GM12878 (cell line): Measurements from ENCODE around the gene CCDC88A. TPM values are rescaled to one million over a fixed set of nuclear protein-coding genes. Genes with fewer than 3 reads are reported as not detected.
A peak's percentile ranks its signal among the peaks of the same experiment; 100 is the strongest.

Experiments used
- CEBPB ChIP-seq, 2 experiments: fragments of 150-350 bp in 1 of 2; IDR thresholded peaks; 2 replicates each; pipeline ENCODE4 v1.6.1; 2012 to 2014; ENCODE audit warnings: low read depth in 2 of 2, low read length in 2 of 2, borderline replicate concordance in 1 of 2, inconsistent platforms in 1 of 2
- HDAC2 ChIP-seq: fragments of 200-600 bp; sonication (generic); IDR thresholded peaks from 2 replicates; pipeline ENCODE4 v1.6.1; 2017
- IRF3 ChIP-seq: fragments of 450-650 bp; IDR thresholded peaks from 2 replicates; pipeline ENCODE4 v1.6.1; 2014; ENCODE audit warnings: mild to moderate bottlenecking
- JUND ChIP-seq: IDR thresholded peaks from 2 replicates; pipeline ENCODE4 v1.6.1; 2012; ENCODE audit warnings: low read depth, mild to moderate bottlenecking, low read length, improper control_type of control experiment, moderate library complexity
- KAT2A ChIP-seq: conservative IDR thresholded peaks from 2 replicates; pipeline ENCODE4 v1.6.1; 2011; ENCODE audit warnings: low read depth, low read length; ENCODE audit not compliant: control insufficient read depth
- POLR2AphosphoS2 ChIP-seq: IDR thresholded peaks from 2 replicates; pipeline ENCODE4 v1.6.1; 2011; ENCODE audit warnings: low read depth, mild to moderate bottlenecking, low read length, improper control_type of control experiment, moderate library complexity
- PRDM15 ChIP-seq: fragments of 450-650 bp; formaldehyde crosslinking; IDR thresholded peaks from 2 replicates; pipeline ENCODE4 v1.4.0; 2020; ENCODE audit warnings: mild to moderate bottlenecking, moderate library complexity
- RAD21 ChIP-seq: IDR thresholded peaks from 2 replicates; pipeline ENCODE4 v1.6.1; 2011; ENCODE audit warnings: mild to moderate bottlenecking, low read depth, low read length, moderate library complexity; ENCODE audit not compliant: insufficient read depth
- RCOR1 ChIP-seq: conservative IDR thresholded peaks from 2 replicates; pipeline ENCODE4 v1.6.1; 2012; ENCODE audit warnings: low read depth, low read length, improper control_type of control experiment
- RELA ChIP-seq: fragments of 450-650 bp; IDR thresholded peaks from 2 replicates; pipeline ENCODE4 v1.8.0; 2014; ENCODE audit warnings: borderline replicate concordance; ENCODE audit not compliant: partially characterized antibody
- SMAD1 ChIP-seq: fragments of 450-650 bp; IDR thresholded peaks from 2 replicates; pipeline ENCODE4 v1.6.1; 2018; ENCODE audit warnings: mild to moderate bottlenecking, low read depth; ENCODE audit not compliant: partially characterized antibody
- SMC3 ChIP-seq: IDR thresholded peaks from 2 replicates; pipeline ENCODE4 v1.6.1; 2011; ENCODE audit warnings: low read length, improper control_type of control experiment, borderline replicate concordance
- ZBTB33 ChIP-seq: fragments of 450-650 bp; IDR thresholded peaks from 2 replicates; pipeline ENCODE4 v1.6.1; 2017; ENCODE audit warnings: mild to moderate bottlenecking
- ZBTB40 ChIP-seq: fragments of 450-650 bp; IDR thresholded peaks from 2 replicates; pipeline ENCODE4 v1.6.1; 2016; ENCODE audit warnings: mild to moderate bottlenecking, moderate library complexity, borderline replicate concordance
- ZNF217 ChIP-seq: fragments of 450-650 bp; IDR thresholded peaks from 2 replicates; pipeline ENCODE4 v1.6.1; 2017; ENCODE audit warnings: antibody characterized with exemption, mild to moderate bottlenecking
- polyA plus RNA-seq, 11 experiments: library from polyadenylated mRNA; depleted of rRNA in 4 of 11; unstranded in 6 of 11; stranded (reverse) in 5 of 11; fragments of >200 nt; fragmentation: Nextera tagmentation in 4 of 11; fragmentation: Illumina TruSeq in 1 of 11; extraction: Ambion mirVana in 4 of 11; extraction: Trizol in 1 of 11; gene quantifications; 1 replicate in 1 of 11; 2 replicates in 10 of 11; pipeline versions ENCODE4 v1.2.1 to v1.2.3, GENCODE V29; 2011 to 2016; ENCODE audit warnings: inconsistent platforms in 2 of 11, missing spikeins in 2 of 11, low read depth in 1 of 11
- total RNA-seq, 4 experiments: library from RNA; depleted of rRNA in 3 of 4; stranded (reverse); fragments of >200 nt in 3 of 4; fragmentation: Illumina TruSeq in 1 of 4; extraction: Trizol in 1 of 4; gene quantifications; 2 replicates each; pipeline versions ENCODE4 v1.2.1 to v1.2.3, GENCODE V29; 2013 to 2021
- TF ChIP-seq, protein P1 (sequence below): fragments of 150-350 bp; IDR thresholded peaks from 2 replicates; pipeline ENCODE4 v1.6.1; 2014; ENCODE audit warnings: mild to moderate bottlenecking, low read depth, low read length

The CCDC88A gene
- total and polyA plus RNA-seq, 10 of the 15 experiments (the other 5 are each of a cell fraction or from before 2014, with no cell fraction given): 1.8 to 71.6 (median 45.9) TPM

- TF ChIP-seq, protein P1, sequence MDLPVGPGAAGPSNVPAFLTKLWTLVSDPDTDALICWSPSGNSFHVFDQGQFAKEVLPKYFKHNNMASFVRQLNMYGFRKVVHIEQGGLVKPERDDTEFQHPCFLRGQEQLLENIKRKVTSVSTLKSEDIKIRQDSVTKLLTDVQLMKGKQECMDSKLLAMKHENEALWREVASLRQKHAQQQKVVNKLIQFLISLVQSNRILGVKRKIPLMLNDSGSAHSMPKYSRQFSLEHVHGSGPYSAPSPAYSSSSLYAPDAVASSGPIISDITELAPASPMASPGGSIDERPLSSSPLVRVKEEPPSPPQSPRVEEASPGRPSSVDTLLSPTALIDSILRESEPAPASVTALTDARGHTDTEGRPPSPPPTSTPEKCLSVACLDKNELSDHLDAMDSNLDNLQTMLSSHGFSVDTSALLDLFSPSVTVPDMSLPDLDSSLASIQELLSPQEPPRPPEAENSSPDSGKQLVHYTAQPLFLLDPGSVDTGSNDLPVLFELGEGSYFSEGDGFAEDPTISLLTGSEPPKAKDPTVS: no peak
- TF ChIP-seq ZBTB40: no peak; the same call in 1 of the 2 replicates
- no peak for TF ChIP-seq RAD21
- TF ChIP-seq POLR2AphosphoS2: peak; percentile 87
- TF ChIP-seq RELA: peak; percentile 35
- TF ChIP-seq ZBTB33: no peak
- no peak for TF ChIP-seq SMC3
- TF ChIP-seq JUND: no peak
- TF ChIP-seq ZNF217: 0 out of 2 replicates have a peak, but pooled peaks have one; percentile 6
- no peak for TF ChIP-seq HDAC2
- TF ChIP-seq IRF3: no peak
- no peak for TF ChIP-seq SMAD1
- no peak for TF ChIP-seq KAT2A
- TF ChIP-seq CEBPB (IDR thresholded peaks at IDR 0.05; ENCODE audit: borderline replicate concordance in 1 of 2, low read depth in 2 of 2, low read length in 2 of 2): no peak
- TF ChIP-seq RCOR1: no peak
- TF ChIP-seq PRDM15 (CRISPR knock-in tag): no peak
Measured at GRCh38 chr2:55282110-55282917, 137.3 kb downstream of the CCDC88A start (continued).
